ENCODE data around the gene PKP4.

Gene PKP4

GRCh38 chr2:158533009-158533408, 76.3 kb downstream of the PKP4 start:
- H3K4me3 ChIP-seq (ENCODE audit: low read depth, low read length) = no peak overlapping the region
- TF ChIP-seq CTCF (IDR thresholded peaks at IDR 0.05; ENCODE audit: low read depth, low read length) = no peak

- TF ChIP-seq CTCF (IDR thresholded peaks at IDR 0.05; ENCODE audit: low read depth, low read length) = no peak
- H3K4me3 ChIP-seq (ENCODE audit: low read depth, low read length) = no peak overlapping the region
Measured at GRCh38 chr2:158539176-158540005, 82.6 kb downstream of the PKP4 start.

- no peak for TF ChIP-seq CTCF (IDR thresholded peaks at IDR 0.05; ENCODE audit: low read depth, low read length)
- no peak overlapping the region for H3K4me3 ChIP-seq (ENCODE audit: low read depth, low read length)
Measured at GRCh38 chr2:158542577-158542976, 85.8 kb downstream of the PKP4 start.

GRCh38 chr2:158543957-158544356, 87.2 kb downstream of the PKP4 start:
- no peak for TF ChIP-seq CTCF (IDR thresholded peaks at IDR 0.05; ENCODE audit: low read depth, low read length)
- H3K4me3 ChIP-seq (ENCODE audit: low read depth, low read length) = no peak overlapping the region

- TF ChIP-seq CTCF (IDR thresholded peaks at IDR 0.05; ENCODE audit: low read depth, low read length) = no peak
- H3K4me3 ChIP-seq (ENCODE audit: low read depth, low read length) = no peak overlapping the region
Measured at GRCh38 chr2:158544998-158545397, 88.2 kb downstream of the PKP4 start.

- H3K4me3 ChIP-seq (ENCODE audit: low read depth, low read length) = no peak overlapping the region
- TF ChIP-seq CTCF (IDR thresholded peaks at IDR 0.05; ENCODE audit: low read depth, low read length) = no peak
Measured at GRCh38 chr2:158546412-158547144, 89.8 kb downstream of the PKP4 start.

GRCh38 chr2:158553257-158553656, 96.5 kb downstream of the PKP4 start:
- no peak for TF ChIP-seq CTCF (IDR thresholded peaks at IDR 0.05; ENCODE audit: low read depth, low read length)
- no peak overlapping the region for H3K4me3 ChIP-seq (ENCODE audit: low read depth, low read length)
